Caco-2 (cell line): Measurements from ENCODE around the gene NYAP1. TPM values are rescaled to one million over a fixed set of nuclear protein-coding genes. Genes with fewer than 3 reads are reported as not detected.
"Not testable (repeated sequence)": the region's sequence is repeated elsewhere in the genome, so short reads cannot be mapped to it uniquely, and the experiment has no call there.

ENCODE experiments used
- BruUV-seq: library from RNA; stranded (reverse); fragments of 400-500 nt; replicated peaks from 2 replicates; lab custom pipeline; 2021; lab: Mats Ljungman, UMichigan
- CTCF ChIA-PET: fragments of 300-600 bp; sonication (Branson Sonifier 250); formaldehyde crosslinking; loops from one replicate; lab custom pipeline; 2022; ENCODE audit warnings: antibody characterized with exemption; lab: Charles Lee
- POLR2A ChIA-PET: fragments of 300-600 bp; sonication (Branson Sonifier 250); formaldehyde crosslinking; loops from one replicate; lab custom pipeline; 2022; ENCODE audit warnings: antibody characterized with exemption; lab: Charles Lee
- DNase-seq, 2 experiments: peaks; one replicate each; pipeline versions ENCODE4 v3.0.0 to v3.0.0-alpha.2; 2020 to 2022
- H3K27me3 ChIP-seq: replicated peaks from 2 replicates; pipeline ENCODE4 v1.6.0; 2011; ENCODE audit warnings: low read length; ENCODE audit not compliant: control insufficient read depth, insufficient read depth
- H3K36me3 ChIP-seq: 2 replicates; pipeline ENCODE4 v1.5.1; 2011; ENCODE audit warnings: low read length; ENCODE audit not compliant: control insufficient read depth, insufficient read depth
- H3K4me1 ChIP-seq: fragments of 250-450 bp; sonication (Bioruptor Pico); 2 replicates; pipeline ENCODE4 v1.5.1; 2020; ENCODE audit warnings: mild to moderate bottlenecking
- H3K4me3 ChIP-seq: 2 replicates; pipeline ENCODE4 v1.5.1; 2011; ENCODE audit warnings: low read depth, mild to moderate bottlenecking, control low read depth, low read length
- H3K9me3 ChIP-seq: fragments of 250-450 bp; sonication (Bioruptor Pico); 2 replicates; pipeline ENCODE4 v1.5.1; 2020; ENCODE audit warnings: mild to moderate bottlenecking, moderate library complexity
- H3K27ac Mint-ChIP-seq: one replicate; pipeline ENCODE4 v1.8.0; 2022; ENCODE audit warnings: mixed read lengths; ENCODE audit not compliant: unreplicated experiment
- H3K27me3 Mint-ChIP-seq: one replicate; pipeline ENCODE4 v1.8.0; 2022; ENCODE audit warnings: mixed read lengths; ENCODE audit not compliant: insufficient read depth, unreplicated experiment
- H3K36me3 Mint-ChIP-seq: one replicate; pipeline ENCODE4 v1.8.0; 2022; ENCODE audit warnings: mild to moderate bottlenecking, mixed read lengths; ENCODE audit not compliant: insufficient read depth, unreplicated experiment
- H3K4me1 Mint-ChIP-seq: one replicate; pipeline ENCODE4 v1.8.0; 2022; ENCODE audit warnings: low read depth, mixed read lengths; ENCODE audit not compliant: unreplicated experiment
- H3K4me3 Mint-ChIP-seq: one replicate; pipeline ENCODE4 v1.8.0; 2022; ENCODE audit warnings: mild to moderate bottlenecking, moderate library complexity, mixed read lengths; ENCODE audit not compliant: unreplicated experiment
- H3K9me3 Mint-ChIP-seq: one replicate; pipeline ENCODE4 v1.8.0; 2022; ENCODE audit warnings: mixed read lengths; ENCODE audit not compliant: unreplicated experiment
- CTCF ChIP-seq, 2 experiments: fragments of 200-600 bp in 1 of 2; IDR thresholded peaks; 1 replicate in 1 of 2; 2 replicates in 1 of 2; pipeline versions ENCODE4 v1.5.1 to v1.8.0; 2011 to 2022; ENCODE audit warnings: antibody characterized with exemption in 1 of 2, control low read depth in 1 of 2, inconsistent platforms in 1 of 2, low read depth in 1 of 2, low read length in 1 of 2, mild to moderate bottlenecking in 1 of 2, moderate library complexity in 1 of 2; ENCODE audit not compliant: insufficient read depth in 1 of 2, severe bottlenecking in 1 of 2, unreplicated experiment in 1 of 2
- intact Hi-C: fragments of 100-400 bp; cut with micrococcal nuclease; formaldehyde crosslinking; loops from one replicate; pipeline ENCODE4 v1.10.0; 2022; ENCODE audit not compliant: unreplicated experiment
- total RNA-seq: library from RNA; stranded (reverse); gene quantifications from 2 replicates; pipeline ENCODE4 v1.2.3, GENCODE V29; 2022

Gene NYAP1
- total RNA-seq, 1 experiment from 2014 or later = 1.3 TPM

- Histone ChIP-seq H3K9me3 (no peaks in the 10 kb centered on the region), H3K4me3 (no peak overlapping the region), H3K4me1 (peaks cover 2% of the 10 kb centered on the region), H3K36me3 (no peaks in the 10 kb centered on the region), H3K27me3 (no peaks in the 10 kb centered on the region)
- DNase-seq = no peak
- BruUV-seq = no TSS peak
- H3K27ac Mint-ChIP-seq = no peak overlapping the region
- no peaks in the 10 kb centered on the region for H3K27me3 Mint-ChIP-seq
- intact Hi-C loops = no loop called here
- H3K4me1 Mint-ChIP-seq = no peaks in the 10 kb centered on the region
- H3K4me3 Mint-ChIP-seq = no peak overlapping the region
- no peaks in the 10 kb centered on the region for H3K9me3 Mint-ChIP-seq
- ChIA-PET CTCF (no interaction called here), POLR2A (no interaction called here)
- H3K36me3 Mint-ChIP-seq = no peaks in the 10 kb centered on the region
- TF ChIP-seq CTCF (IDR thresholded peaks at IDR 0.05; ENCODE audit: insufficient read depth in 1 of 2, low read depth in 1 of 2, low read length in 1 of 2, severe bottlenecking in 1 of 2, unreplicated experiment in 1 of 2) = no peak
Observed at GRCh38 chr7:100521076-100521475, 37.3 kb downstream of the NYAP1 start.

- H3K4me3 Mint-ChIP-seq, H3K9me3 Mint-ChIP-seq, H3K4me1 ChIP-seq, H3K27me3 ChIP-seq, H3K4me3 ChIP-seq, DNase-seq, H3K27ac Mint-ChIP-seq, H3K4me1 Mint-ChIP-seq, H3K36me3 Mint-ChIP-seq, H3K9me3 ChIP-seq, BruUV-seq, H3K27me3 Mint-ChIP-seq, intact Hi-C loops, H3K36me3 ChIP-seq: not testable (repeated sequence)
- ChIA-PET CTCF (interaction anchor here (0.7 kb wide), 1 partner anchor 36 kb away, joined by 3 read pairs; no protein-coding TSS in a partner anchor), POLR2A (interaction anchor here (0.6 kb wide), 2 partner anchors 15 to 353 kb away, joined by 4 read pairs; partner anchors contain the start of gene SRRT)
Observed at GRCh38 chr7:100521909-100522593, 38.3 kb downstream of the NYAP1 start.

- H3K27me3 Mint-ChIP-seq, DNase-seq, BruUV-seq, H3K4me1 ChIP-seq, intact Hi-C loops, H3K27ac Mint-ChIP-seq, H3K4me3 Mint-ChIP-seq, H3K4me3 ChIP-seq, H3K36me3 ChIP-seq, POLR2A ChIA-PET, H3K9me3 ChIP-seq, CTCF ChIA-PET, H3K9me3 Mint-ChIP-seq, H3K4me1 Mint-ChIP-seq, H3K36me3 Mint-ChIP-seq, H3K27me3 ChIP-seq: not testable (repeated sequence)
Observed at GRCh38 chr7:100523192-100523591, 39.5 kb downstream of the NYAP1 start.

GRCh38 chr7:100528108-100528866, 44.6 kb downstream of the NYAP1 start:
- DNase-seq = not testable (repeated sequence)

More at GRCh38 chr7:100528108-100528866, 44.6 kb downstream of the NYAP1 start:
- H3K4me1 Mint-ChIP-seq, H3K4me1 ChIP-seq, H3K27ac Mint-ChIP-seq, POLR2A ChIA-PET, intact Hi-C loops, BruUV-seq, H3K9me3 ChIP-seq, H3K27me3 ChIP-seq, H3K4me3 ChIP-seq, H3K36me3 ChIP-seq, H3K9me3 Mint-ChIP-seq, H3K4me3 Mint-ChIP-seq, H3K27me3 Mint-ChIP-seq, CTCF ChIA-PET, H3K36me3 Mint-ChIP-seq: not testable (repeated sequence)
